GM21619 (cell line): ENCODE results near the gene DMWD.
"Not testable (repeated sequence)": the region's sequence is repeated elsewhere in the genome, so short reads cannot be mapped to it uniquely, and the experiment has no call there.

ENCODE experiments used
- ATAC-seq: cut with Tn5 transposase; IDR thresholded peaks from one replicate; pipeline ENCODE4 v1.9.1; 2021; ENCODE audit not compliant: unreplicated experiment

The DMWD gene

DNA sequence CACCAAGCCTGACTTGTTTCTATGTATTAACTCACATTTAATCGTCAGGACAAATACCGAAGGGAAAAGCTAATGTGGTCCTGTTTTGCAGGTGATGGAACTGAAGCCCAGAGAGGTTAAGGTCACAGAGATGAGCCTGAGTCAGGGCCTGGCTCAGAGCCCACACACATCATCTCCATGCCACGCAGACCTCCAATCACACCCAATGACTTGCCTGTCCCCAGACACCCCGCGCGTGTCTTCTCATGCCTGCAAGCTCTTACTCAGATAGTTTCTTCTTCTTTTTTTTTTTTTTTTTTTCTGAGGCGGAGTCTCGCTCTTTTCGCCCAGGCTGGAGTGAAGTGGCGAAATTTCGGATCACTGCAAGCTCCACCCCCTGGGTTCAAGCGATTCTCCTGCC is 40.0 kb downstream of the DMWD start:
- ATAC-seq, result no peak

DNA sequence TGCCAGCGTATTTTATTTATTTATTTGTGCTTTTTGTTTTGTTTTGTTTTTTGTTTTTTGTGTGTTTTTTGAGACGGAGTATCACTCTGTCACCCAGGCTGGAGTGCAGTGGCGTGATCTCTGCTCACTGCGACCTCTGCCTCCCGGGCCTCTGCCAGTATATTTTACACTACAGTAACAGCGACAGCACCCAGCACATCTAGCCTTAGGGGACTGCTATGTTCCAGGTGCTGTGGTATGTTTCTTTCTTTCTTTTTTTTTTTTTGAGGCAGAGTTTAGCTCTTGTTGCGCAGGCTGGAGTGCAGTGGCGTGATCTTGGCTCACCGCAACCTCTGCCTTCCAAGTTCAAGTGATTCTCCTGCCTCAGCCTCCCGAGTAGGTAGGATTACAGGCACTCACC is 41.2 kb downstream of the DMWD start:
- not testable (repeated sequence) for ATAC-seq

DNA sequence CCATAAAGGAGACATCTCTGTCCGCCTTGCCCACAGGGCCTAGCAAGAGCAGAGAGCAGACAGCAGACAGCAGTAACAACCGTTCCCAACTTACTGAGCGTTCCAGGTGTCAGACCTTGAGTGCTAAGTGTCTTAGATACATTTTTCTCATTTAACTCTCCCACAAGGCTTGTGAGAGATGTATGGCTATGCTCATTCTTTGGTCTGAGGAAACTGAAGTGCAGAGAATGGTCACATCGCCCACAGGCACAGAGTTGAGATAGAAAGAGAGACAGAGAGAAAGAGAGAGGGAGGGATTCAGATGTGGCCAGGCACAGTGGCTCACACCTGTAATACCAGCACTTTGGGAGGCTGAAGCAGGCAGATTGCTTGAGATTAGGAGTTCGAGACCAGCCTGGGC is 45.1 kb downstream of the DMWD start:
- no peak for ATAC-seq

DNA sequence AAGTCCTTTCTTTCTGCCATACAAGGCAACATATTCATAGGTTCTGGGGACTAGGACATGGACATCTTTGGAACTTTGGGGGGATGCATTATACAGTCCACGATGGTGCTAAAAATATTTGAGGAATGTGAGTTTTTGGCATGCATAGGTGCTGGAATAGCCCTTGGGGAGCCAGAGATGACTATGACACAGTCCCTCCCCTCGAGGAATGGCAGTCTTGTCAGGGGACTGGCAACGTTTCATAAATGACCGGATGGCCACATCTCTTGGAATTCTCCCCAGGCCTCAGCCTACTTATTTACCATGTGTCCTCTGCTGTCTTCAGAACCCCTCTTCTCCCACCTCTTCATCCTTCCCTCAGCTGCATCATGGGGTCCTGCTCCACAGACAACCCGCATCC is 45.8 kb downstream of the DMWD start:
- ATAC-seq, result no peak

DNA sequence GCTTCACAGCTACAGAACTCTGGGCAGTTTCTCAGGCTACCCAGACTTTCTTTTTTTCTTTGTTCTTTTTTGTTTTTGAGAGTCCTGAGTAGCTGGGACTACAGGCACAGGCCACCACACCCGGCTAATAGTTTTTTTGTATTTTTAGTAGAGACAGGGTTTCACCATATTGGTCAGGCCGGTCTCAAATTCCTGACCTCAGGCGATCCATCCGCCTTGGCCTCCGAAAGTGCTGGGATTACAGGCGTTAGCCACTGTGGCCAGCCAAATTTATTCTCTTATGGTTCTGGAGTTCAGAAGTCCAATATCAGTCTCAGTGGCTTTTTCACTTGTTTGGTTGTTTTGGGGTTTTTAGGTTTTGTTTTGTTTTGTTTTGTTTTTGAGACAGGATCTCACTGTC is 47.0 kb downstream of the DMWD start:
- no peak for ATAC-seq

DNA sequence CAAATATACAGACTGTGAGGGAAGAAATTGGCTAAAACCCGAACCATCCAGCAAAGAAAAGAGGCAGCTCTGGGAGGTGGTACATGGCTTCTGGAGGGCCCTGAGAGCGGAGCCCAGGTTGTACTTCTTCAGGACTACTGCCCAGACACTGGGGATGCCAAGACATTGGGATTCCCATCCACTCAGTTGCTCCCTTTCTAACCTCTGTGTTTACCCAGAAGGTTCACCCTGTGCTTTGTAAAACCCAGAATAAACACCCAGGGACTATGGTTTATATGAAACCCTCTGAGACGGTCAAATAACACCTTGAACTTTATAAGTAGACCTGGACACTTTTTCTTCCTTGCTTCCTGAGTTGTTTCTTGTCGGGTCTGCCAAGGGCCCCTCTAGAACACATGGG is 49.7 kb downstream of the DMWD start:
- no peak for ATAC-seq

DNA sequence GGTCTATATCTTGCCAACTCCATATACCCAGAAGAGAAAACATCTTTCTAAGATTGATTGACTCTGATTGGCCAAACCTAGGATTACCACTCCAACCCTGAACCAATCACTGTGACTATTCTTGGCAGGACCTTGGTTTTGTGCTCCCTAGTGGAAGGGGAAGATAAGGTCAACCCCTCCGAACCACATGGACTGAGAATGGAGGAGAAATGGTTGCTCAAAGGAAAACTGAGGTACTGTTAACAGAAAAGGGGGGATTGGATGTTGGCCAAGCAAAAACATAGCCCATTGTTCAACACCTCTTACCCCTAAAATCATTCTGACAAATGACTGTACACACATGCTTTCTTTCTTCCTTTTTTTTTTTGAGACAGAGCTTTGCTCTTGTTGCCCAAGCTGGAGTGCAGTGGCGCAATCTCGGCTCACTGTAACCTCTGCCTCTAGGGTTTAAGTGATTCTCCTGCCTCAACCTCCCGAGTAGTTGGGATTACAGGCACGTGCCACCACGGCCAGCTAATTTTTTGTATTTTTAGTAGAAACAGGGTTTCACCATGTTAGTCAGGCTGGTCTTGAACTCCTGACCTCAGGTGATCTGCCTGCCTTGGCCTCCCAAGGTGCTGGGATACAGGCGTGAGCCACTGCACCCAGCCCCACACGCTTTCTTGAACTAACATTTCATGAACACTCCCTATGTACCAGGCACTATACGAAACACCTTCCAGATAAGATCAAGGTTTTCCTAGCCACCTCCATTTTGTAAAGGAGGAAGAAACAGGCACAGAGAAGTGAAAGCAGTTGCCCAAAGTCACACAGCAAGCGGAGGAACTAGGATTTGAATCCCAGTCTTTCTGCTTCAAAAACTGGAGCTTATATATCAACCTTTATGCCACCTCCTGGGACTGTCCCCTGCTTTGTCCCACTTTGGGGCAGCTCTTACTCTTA is 52.9 kb downstream of the DMWD start:
- ATAC-seq, result no peak

DNA sequence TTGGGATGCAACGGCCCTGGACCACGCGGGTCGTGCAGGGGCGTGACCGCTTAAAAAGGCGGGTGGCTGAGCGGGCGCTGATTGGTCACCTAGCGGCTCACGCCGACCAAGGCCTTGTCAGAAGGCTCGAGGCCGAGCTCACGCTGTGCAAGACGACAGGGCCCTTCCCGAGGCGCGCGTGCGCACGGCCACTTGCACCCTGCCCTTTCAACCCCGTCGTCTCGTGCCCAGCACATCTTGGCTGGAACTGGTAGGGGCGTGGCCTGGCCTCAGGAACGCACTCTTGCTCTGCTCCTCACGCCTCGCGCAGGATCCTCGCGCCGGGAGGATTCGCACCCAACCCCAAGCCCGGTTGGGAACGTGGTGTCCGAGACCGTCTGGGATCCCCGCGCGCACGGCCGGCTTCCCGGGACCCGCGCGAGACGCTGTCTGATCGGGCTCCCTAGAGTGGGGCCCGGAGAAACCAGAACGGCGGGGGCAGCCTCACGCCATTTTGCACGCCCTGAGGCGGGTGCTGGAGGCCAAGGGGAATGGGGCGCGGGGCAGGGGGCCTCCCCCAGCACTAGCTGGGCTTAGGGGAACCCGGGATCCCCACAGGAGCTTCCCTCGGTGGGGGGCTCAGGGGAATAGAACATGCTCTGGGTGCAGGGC is 59.4 kb downstream of the DMWD start, which contains the start of gene MEIOSIN:
TSS of gene MEIOSIN (plus strand) at position 280 of the 651 bp plus-strand sequence. CDS start 1,938 bp downstream, outside the sequence.
- ATAC-seq, result no peak
